Activated gamma-delta T cell treated with anti-CD3 and anti-CD28 coated beads, Interleukin-2, amount 50 U/mL, for 16 hours (primary cell): ENCODE data around the gene FKBP9.
"Not testable (repeated sequence)": the region's sequence is repeated elsewhere in the genome, so short reads cannot be mapped to it uniquely, and the experiment has no call there.

ENCODE experiments used
- DNase-seq: peaks from one replicate; pipeline ENCODE4 v3.0.0-alpha.2; 2020; ENCODE audit warnings: low read depth

The FKBP9 gene

GRCh38 chr7:32958046-32959025 lies 1.1 kb downstream of the FKBP9 start:
- DNase-seq, result no peak

- not testable (repeated sequence) for DNase-seq
Measured at GRCh38 chr7:32963880-32964301, 6.7 kb downstream of the FKBP9 start.

GRCh38 chr7:32964461-32965159 lies 7.4 kb downstream of the FKBP9 start:
- not testable (repeated sequence) for DNase-seq

GRCh38 chr7:32966489-32967267 lies 9.4 kb downstream of the FKBP9 start:
- DNase-seq, result not testable (repeated sequence)

- not testable (repeated sequence) for DNase-seq
Measured at GRCh38 chr7:32967268-32967582, 10.0 kb downstream of the FKBP9 start.

- not testable (repeated sequence) for DNase-seq
Measured at GRCh38 chr7:32971967-32972366, 14.7 kb downstream of the FKBP9 start.

- DNase-seq, result not testable (repeated sequence)
Measured at GRCh38 chr7:32977159-32977558, 19.9 kb downstream of the FKBP9 start.

GRCh38 chr7:32979246-32979645 lies 22.0 kb downstream of the FKBP9 start:
- not testable (repeated sequence) for DNase-seq

GRCh38 chr7:32979902-32980301 lies 22.7 kb downstream of the FKBP9 start:
- not testable (repeated sequence) for DNase-seq

- DNase-seq, result not testable (repeated sequence)
Measured at GRCh38 chr7:32988148-32988547, 30.9 kb downstream of the FKBP9 start.

- DNase-seq, result not testable (repeated sequence)
Measured at GRCh38 chr7:32991068-32991585, 33.9 kb downstream of the FKBP9 start.

- DNase-seq, result not testable (repeated sequence)
Measured at GRCh38 chr7:32991975-32992700, 34.9 kb downstream of the FKBP9 start.

- DNase-seq, result not testable (repeated sequence)
Measured at GRCh38 chr7:32992750-32993149, 35.5 kb downstream of the FKBP9 start.

GRCh38 chr7:32997956-32998355 lies 40.7 kb downstream of the FKBP9 start:
- DNase-seq, result not testable (repeated sequence)

- not testable (repeated sequence) for DNase-seq
Measured at GRCh38 chr7:32998361-32999171, 41.3 kb downstream of the FKBP9 start.

GRCh38 chr7:32999380-32999779 lies 42.1 kb downstream of the FKBP9 start:
- DNase-seq, result not testable (repeated sequence)

- not testable (repeated sequence) for DNase-seq
Measured at GRCh38 chr7:33003111-33003510, 45.9 kb downstream of the FKBP9 start.

- not testable (repeated sequence) for DNase-seq
Measured at GRCh38 chr7:33004104-33004616, 46.9 kb downstream of the FKBP9 start.

GRCh38 chr7:33005193-33005592 lies 48.0 kb downstream of the FKBP9 start:
- not testable (repeated sequence) for DNase-seq

GRCh38 chr7:33005690-33006089 lies 48.5 kb downstream of the FKBP9 start:
- not testable (repeated sequence) for DNase-seq
